SK-N-SH (cell line): Measurements from ENCODE around the gene ATAD3B. TPM values are rescaled to one million over a fixed set of nuclear protein-coding genes. Genes with fewer than 3 reads are reported as not detected.

Experiments used
- CTCF ChIA-PET: fragments of 300-600, 350-600 bp; formaldehyde crosslinking; extraction: SDS; loops from one replicate; lab custom pipeline; 2021; lab: Yijun Ruan, JAX
- POLR2A ChIA-PET: fragments of 350-600 bp; sonication (Branson Sonifier 250); formaldehyde crosslinking; extraction: SDS; loops from one replicate; lab custom pipeline; 2020; ENCODE audit warnings: antibody characterized with exemption, inconsistent platforms; lab: Yijun Ruan, JAX
- DNase-seq: peaks from one replicate; pipeline ENCODE4 v3.0.0; 2012
- H2AFZ ChIP-seq: fragments of 200-600 bp; sonication (generic); 2 replicates; pipeline ENCODE4 v1.8.1; 2016; ENCODE audit warnings: antibody characterized with exemption, mild to moderate bottlenecking, low read depth
- H3F3A ChIP-seq: fragments of 200-600 bp; sonication (generic); replicated peaks from 2 replicates; pipeline ENCODE3; 2016; ENCODE audit warnings: antibody characterized with exemption, mild to moderate bottlenecking; ENCODE audit not compliant: insufficient read depth
- H3K27ac ChIP-seq, 2 experiments: fragments of 200-500 bp in 1 of 2; fragments of 200-600 bp in 1 of 2; sonication (Bioruptor generic) in 1 of 2; sonication (generic), shearing (Covaris generic) in 1 of 2; 2 replicates each; pipeline versions ENCODE4 v1.5.1 to v1.6.1; 2014 to 2016; ENCODE audit warnings: low read depth in 2 of 2, inconsistent platforms in 1 of 2, low read length in 1 of 2, mild to moderate bottlenecking in 1 of 2, mixed read lengths in 1 of 2
- H3K27me3 ChIP-seq: fragments of 200-600 bp; sonication (generic), shearing (Covaris generic); 2 replicates; pipeline ENCODE4 v1.6.1; 2016; ENCODE audit warnings: mixed run types; ENCODE audit not compliant: insufficient read depth
- H3K36me3 ChIP-seq, 2 experiments: fragments of 200-500 bp in 1 of 2; fragments of 200-600 bp in 1 of 2; sonication (Bioruptor generic) in 1 of 2; sonication (generic) in 1 of 2; replicated peaks in 1 of 2; 2 replicates each; pipeline versions ENCODE3 to v1.5.1; 2014 to 2016; ENCODE audit warnings: low read length in 1 of 2, mild to moderate bottlenecking in 1 of 2; ENCODE audit not compliant: insufficient read depth in 2 of 2, control insufficient read depth in 1 of 2
- H3K4me1 ChIP-seq, 2 experiments: fragments of 200-500 bp in 1 of 2; fragments of 200-600 bp in 1 of 2; sonication (Bioruptor generic) in 1 of 2; sonication (generic), shearing (Covaris generic) in 1 of 2; 2 replicates each; pipeline versions ENCODE4 v1.5.1 to v1.6.1; 2014 to 2016; ENCODE audit warnings: low read depth in 1 of 2, low read length in 1 of 2, mixed run types in 1 of 2; ENCODE audit not compliant: insufficient read depth in 2 of 2, control insufficient read depth in 1 of 2
- H3K4me2 ChIP-seq: fragments of 200-600 bp; sonication (generic), shearing (Covaris generic); 2 replicates; pipeline ENCODE4 v1.6.1; 2017; ENCODE audit warnings: mixed run types
- H3K4me3 ChIP-seq, 2 experiments: fragments of 200-500 bp in 1 of 2; fragments of 200-600 bp in 1 of 2; sonication (Bioruptor generic) in 1 of 2; sonication (generic), shearing (Covaris generic) in 1 of 2; 2 replicates each; pipeline versions ENCODE4 v1.5.1 to v1.8.1; 2014 to 2016; ENCODE audit warnings: low read depth in 2 of 2, inconsistent platforms in 1 of 2, low read length in 1 of 2, mild to moderate bottlenecking in 1 of 2, mixed read lengths in 1 of 2, moderate library complexity in 1 of 2
- H3K79me2 ChIP-seq: fragments of 200-600 bp; sonication (generic); 2 replicates; pipeline ENCODE4 v1.8.1; 2017; ENCODE audit warnings: mild to moderate bottlenecking; ENCODE audit not compliant: insufficient read depth
- H3K9ac ChIP-seq: fragments of 200-600 bp; sonication (generic); 2 replicates; pipeline ENCODE4 v1.6.1; 2017; ENCODE audit warnings: mixed run types
- H3K9me2 ChIP-seq: fragments of 200-600 bp; sonication (generic); 2 replicates; pipeline ENCODE4 v1.6.1; 2017; ENCODE audit warnings: mixed run types
- H3K9me3 ChIP-seq: fragments of 200-600 bp; sonication (generic); 2 replicates; pipeline ENCODE4 v1.6.1; 2017; ENCODE audit warnings: mixed run types, mild to moderate bottlenecking, moderate library complexity
- H4K20me1 ChIP-seq: fragments of 200-600 bp; sonication (generic); 2 replicates; pipeline ENCODE4 v1.6.1; 2017; ENCODE audit warnings: mild to moderate bottlenecking, mixed run types; ENCODE audit not compliant: insufficient read depth
- CHD2 ChIP-seq: fragments of 150-350 bp; IDR thresholded peaks from 2 replicates; pipeline ENCODE4 v1.6.1; 2018; ENCODE audit warnings: low read length; ENCODE audit not compliant: partially characterized antibody
- CTCF ChIP-seq: fragments of 200-600 bp; sonication (generic); IDR thresholded peaks from 2 replicates; pipeline ENCODE4 v1.6.1; 2017; ENCODE audit warnings: antibody characterized with exemption, mild to moderate bottlenecking, moderate library complexity
- ELF1 ChIP-seq: IDR thresholded peaks from 2 replicates; pipeline ENCODE4 v1.4.0; 2012
- FOXM1 ChIP-seq: IDR thresholded peaks from 2 replicates; pipeline ENCODE4 v1.4.0; 2012; ENCODE audit warnings: low read depth, mild to moderate bottlenecking
- GABPA ChIP-seq: IDR thresholded peaks from 2 replicates; pipeline ENCODE4 v1.4.0; 2012; ENCODE audit warnings: low read depth, mild to moderate bottlenecking
- JUND ChIP-seq: IDR thresholded peaks from 2 replicates; pipeline ENCODE4 v1.4.0; 2012
- MAX ChIP-seq: IDR thresholded peaks from 2 replicates; pipeline ENCODE4 v1.4.0; 2012; ENCODE audit warnings: low read depth
- MXI1 ChIP-seq: IDR thresholded peaks from 2 replicates; pipeline ENCODE4 v1.6.1; 2012; ENCODE audit warnings: mild to moderate bottlenecking, low read depth, low read length, improper control_type of control experiment
- NRF1 ChIP-seq: IDR thresholded peaks from 2 replicates; pipeline ENCODE4 v1.6.1; 2012; ENCODE audit warnings: low read depth, mild to moderate bottlenecking, low read length
- RAD21 ChIP-seq: IDR thresholded peaks from 2 replicates; pipeline ENCODE4 v1.6.1; 2012; ENCODE audit warnings: mild to moderate bottlenecking, low read length
- RCOR1 ChIP-seq: fragments of 150-350 bp; IDR thresholded peaks from 2 replicates; pipeline ENCODE4 v1.6.1; 2017; ENCODE audit warnings: antibody characterized with exemption, low read length
- REST ChIP-seq: IDR thresholded peaks from 2 replicates; pipeline ENCODE4 v1.6.1; 2012; ENCODE audit warnings: mild to moderate bottlenecking, low read depth, low read length, moderate library complexity
- RXRA ChIP-seq: IDR thresholded peaks from 2 replicates; pipeline ENCODE4 v1.4.0; 2012; ENCODE audit warnings: low read depth, mild to moderate bottlenecking, borderline replicate concordance
- TAF1 ChIP-seq: IDR thresholded peaks from 2 replicates; pipeline ENCODE4 v1.6.1; 2012; ENCODE audit warnings: low read depth, mild to moderate bottlenecking, low read length, moderate library complexity, borderline replicate concordance
- USF2 ChIP-seq: fragments of 150-350 bp; IDR thresholded peaks from 2 replicates; pipeline ENCODE4 v1.6.1; 2017; ENCODE audit warnings: antibody characterized with exemption, low read length, low read depth, borderline replicate concordance
- YY1 ChIP-seq: IDR thresholded peaks from 2 replicates; pipeline ENCODE4 v1.4.0; 2012; ENCODE audit warnings: low read depth, mild to moderate bottlenecking
- ZBTB33 ChIP-seq: IDR thresholded peaks from 2 replicates; pipeline ENCODE4 v1.4.0; 2012; ENCODE audit warnings: low read depth, borderline replicate concordance
- WGBS: methylation state at CpG from one replicate; pipeline ENCODE4 v1.1.6; 2017; ENCODE audit warnings: low lambda C conversion rate; 5-methylcytosine and 5-hydroxymethylcytosine counted together
- polyA plus RNA-seq, 3 experiments: library from polyadenylated mRNA; depleted of rRNA; stranded (reverse); fragments of >200 nt; gene quantifications; 2 replicates each; pipeline ENCODE4 v1.2.3, GENCODE V29; 2012

Gene ATAD3B
- polyA plus RNA-seq, 1 of the 3 experiments (the other 2 are of a cell fraction) = 71.6 TPM

GRCh38 chr1:1510912-1511532, 39.5 kb downstream of the ATAD3B start:
- H3K4me2 ChIP-seq = peak overlapping the region; percentile 91
- H3K27me3 ChIP-seq = no peaks in the 10 kb centered on the region
- peaks cover 0 to 4% of the 10 kb centered on the region in 2 experiments; a peak in 1 of 4 replicates for H3K4me1 ChIP-seq
- peak overlapping the region; percentile 79 for H2AFZ ChIP-seq
- no peaks in the 10 kb centered on the region for H3K9me3 ChIP-seq
- H3K9me2 ChIP-seq = no peaks in the 10 kb centered on the region
- no peaks in the 10 kb centered on the region for H4K20me1 ChIP-seq
- no peaks in the 10 kb centered on the region for H3K36me3 ChIP-seq
- WGBS = 54% methylated on average over 10 of the region's 17 CpGs
- peak overlapping the region; percentile 77 to 88 for H3K4me3 ChIP-seq
- H3K9ac ChIP-seq = peak overlapping the region; percentile 96
- ChIA-PET CTCF (interaction anchor here (0.7 kb wide), 1 partner anchor 112 kb away, joined by 3 read pairs; the partner anchor contains the start of gene CCNL2), POLR2A (no interaction called here)
- TF ChIP-seq CTCF (peak; percentile 6; the same call in 1 of the 2 replicates), FOXM1 (no peak)
- H3F3A ChIP-seq = peaks cover 3% of the 10 kb centered on the region
- peak overlapping the region; percentile 87 to 94 for H3K27ac ChIP-seq
- H3K79me2 ChIP-seq = peaks cover 28% of the 10 kb centered on the region; the same call in 1 of the 2 replicates
- peak; percentile 52 for DNase-seq

- Histone ChIP-seq H2AFZ (peak within 1 kb of the TSS; percentile 79), H3K36me3 (no peaks in the 10 kb centered on the region), H3K27ac (peak within 1 kb of the TSS; percentile 87 to 94), H3K4me3 (peak within 1 kb of the TSS; percentile 77 to 88), H4K20me1 (no peaks in the 10 kb centered on the region), H3K4me1 (peaks cover 0 to 4% of the 10 kb centered on the region in 2 experiments; a peak in 1 of 4 replicates), H3K9ac (peak within 1 kb of the TSS; percentile 96), H3K9me3 (no peaks in the 10 kb centered on the region), H3K27me3 (no peaks in the 10 kb centered on the region), H3K4me2 (peak within 1 kb of the TSS; percentile 91), H3F3A (no peaks in the 10 kb centered on the region), H3K9me2 (no peaks in the 10 kb centered on the region), H3K79me2 (peaks cover 32% of the 10 kb centered on the region; the same call in 1 of the 2 replicates)
- peak; percentile 98 for DNase-seq
- CTCF ChIA-PET = interaction anchor here (0.7 kb wide), 1 partner anchor 113 kb away, joined by 3 read pairs; the partner anchor contains the start of gene CCNL2
- POLR2A ChIA-PET = no interaction called here
- 2% methylated on average over 22 of the region's 99 CpGs for WGBS
- TF ChIP-seq TAF1 = no peak
- TF ChIP-seq RCOR1 = no peak
- peak; percentile 78 for TF ChIP-seq MXI1
- TF ChIP-seq NRF1 = peak; percentile 90
- TF ChIP-seq REST = no peak
- TF ChIP-seq GABPA = peak; percentile 45
- peak; percentile 98 for TF ChIP-seq CHD2
- TF ChIP-seq MAX = peak; percentile 75
- TF ChIP-seq RXRA = no peak
- peak; percentile 95 for TF ChIP-seq ZBTB33
- no peak for TF ChIP-seq YY1
- TF ChIP-seq ELF1 = peak; percentile 60; the same call in 1 of the 2 replicates
- no peak for TF ChIP-seq USF2
- no peak for TF ChIP-seq RAD21
- TF ChIP-seq JUND = no peak
These were observed 40.1 kb downstream of the ATAD3B start, which contains the start of gene ATAD3A for GRCh38 chr1:1511533-1512285. Gene ATAD3A, plus strand, starts transcription at chr1:1512162. Its CDS starts 107 bp downstream, at chr1:1512269.
